GM23248 (cell line): ENCODE data around the gene KRTAP27-1.

ENCODE experiments used
- EZH2 ChIP-seq: fragments of 200-600 bp; sonication (generic); IDR thresholded peaks from 2 replicates; pipeline ENCODE4 v1.6.1; 2018; ENCODE audit warnings: antibody characterized with exemption, mild to moderate bottlenecking; ENCODE audit not compliant: insufficient read depth, poor library complexity, severe bottlenecking
- EZH2phosphoT487 ChIP-seq: fragments of 200-600 bp; sonication (generic); IDR thresholded peaks from 2 replicates; pipeline ENCODE4 v1.6.1; 2018; ENCODE audit warnings: antibody characterized with exemption, moderate library complexity, mild to moderate bottlenecking, low read depth; ENCODE audit not compliant: insufficient read depth

DNA sequence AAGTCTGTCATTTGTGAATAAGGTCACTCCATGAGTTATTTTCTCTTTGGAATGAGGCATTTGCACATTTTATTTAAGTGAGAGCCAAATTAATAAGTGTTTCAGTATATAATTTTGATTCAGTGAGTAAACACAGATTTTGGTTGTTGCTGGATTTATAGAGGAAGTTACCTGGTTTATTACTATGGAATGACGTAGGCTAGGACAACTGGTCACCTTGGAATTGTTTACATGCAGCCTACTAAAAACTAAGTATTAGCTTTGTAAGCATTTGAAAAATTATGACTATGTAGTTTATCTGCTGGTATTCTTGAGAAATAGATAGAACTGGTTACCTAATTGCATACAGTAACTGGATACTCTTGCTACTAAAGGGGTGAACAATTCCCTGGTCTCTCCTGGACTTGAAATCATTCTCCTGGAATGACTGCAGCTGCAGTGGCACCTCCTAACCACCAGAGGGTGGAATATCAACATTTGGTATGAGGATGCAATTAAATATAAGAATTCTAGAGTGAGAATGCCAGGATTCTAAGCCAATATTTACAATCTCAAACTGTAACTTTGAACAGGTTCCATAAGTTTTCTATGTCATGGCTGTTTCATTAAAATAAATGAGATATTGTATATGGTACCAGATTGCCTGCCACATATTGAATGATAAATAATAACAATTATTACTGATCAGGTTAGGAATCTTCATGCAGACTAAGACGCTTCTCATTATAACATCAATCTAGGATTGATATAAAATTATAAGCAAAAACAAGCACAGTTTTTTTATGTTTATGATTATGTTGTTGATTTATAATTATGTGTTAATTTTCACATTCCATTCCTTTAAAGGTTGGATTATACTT is 3.5 kb upstream of the KRTAP27-1 start:
- TF ChIP-seq EZH2phosphoT487 (no peak), EZH2 (no peak)
